Measurements from ENCODE around the gene CIROP.
A peak's percentile ranks its signal among the peaks of the same experiment; 100 is the strongest.

Gene CIROP

DNA sequence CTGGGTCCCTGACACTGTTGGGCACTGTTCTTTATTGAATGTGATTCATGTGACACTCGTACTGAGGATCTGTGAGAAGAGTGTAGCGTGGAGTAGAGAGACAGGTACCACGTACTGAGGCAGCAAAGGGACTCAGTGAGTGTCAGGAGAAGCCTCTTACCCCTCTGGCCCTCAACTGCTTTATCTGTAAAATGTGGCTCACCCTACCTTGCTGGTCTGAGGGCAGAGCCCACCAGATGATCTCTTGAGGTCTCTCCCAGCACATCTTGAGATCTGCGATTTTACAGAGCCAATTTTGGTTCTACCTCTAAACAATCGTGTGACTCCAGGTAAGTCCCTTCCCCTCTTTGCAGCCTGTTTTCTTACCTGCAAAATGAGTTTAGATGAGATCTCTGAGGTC is 11.1 kb upstream of the CIROP start:
- no peak overlapping the region for H3K4me3 ChIP-seq (ENCODE audit: control insufficient read depth, low read depth, low read length)
- DNase-seq (ENCODE audit: low read depth), result no peak
- TF ChIP-seq, protein P1, sequence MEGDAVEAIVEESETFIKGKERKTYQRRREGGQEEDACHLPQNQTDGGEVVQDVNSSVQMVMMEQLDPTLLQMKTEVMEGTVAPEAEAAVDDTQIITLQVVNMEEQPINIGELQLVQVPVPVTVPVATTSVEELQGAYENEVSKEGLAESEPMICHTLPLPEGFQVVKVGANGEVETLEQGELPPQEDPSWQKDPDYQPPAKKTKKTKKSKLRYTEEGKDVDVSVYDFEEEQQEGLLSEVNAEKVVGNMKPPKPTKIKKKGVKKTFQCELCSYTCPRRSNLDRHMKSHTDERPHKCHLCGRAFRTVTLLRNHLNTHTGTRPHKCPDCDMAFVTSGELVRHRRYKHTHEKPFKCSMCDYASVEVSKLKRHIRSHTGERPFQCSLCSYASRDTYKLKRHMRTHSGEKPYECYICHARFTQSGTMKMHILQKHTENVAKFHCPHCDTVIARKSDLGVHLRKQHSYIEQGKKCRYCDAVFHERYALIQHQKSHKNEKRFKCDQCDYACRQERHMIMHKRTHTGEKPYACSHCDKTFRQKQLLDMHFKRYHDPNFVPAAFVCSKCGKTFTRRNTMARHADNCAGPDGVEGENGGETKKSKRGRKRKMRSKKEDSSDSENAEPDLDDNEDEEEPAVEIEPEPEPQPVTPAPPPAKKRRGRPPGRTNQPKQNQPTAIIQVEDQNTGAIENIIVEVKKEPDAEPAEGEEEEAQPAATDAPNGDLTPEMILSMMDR (IDR thresholded peaks at IDR 0.05; ENCODE audit: control insufficient read depth, insufficient read depth, low read depth, low read length, missing control alignments), result no peak

DNA sequence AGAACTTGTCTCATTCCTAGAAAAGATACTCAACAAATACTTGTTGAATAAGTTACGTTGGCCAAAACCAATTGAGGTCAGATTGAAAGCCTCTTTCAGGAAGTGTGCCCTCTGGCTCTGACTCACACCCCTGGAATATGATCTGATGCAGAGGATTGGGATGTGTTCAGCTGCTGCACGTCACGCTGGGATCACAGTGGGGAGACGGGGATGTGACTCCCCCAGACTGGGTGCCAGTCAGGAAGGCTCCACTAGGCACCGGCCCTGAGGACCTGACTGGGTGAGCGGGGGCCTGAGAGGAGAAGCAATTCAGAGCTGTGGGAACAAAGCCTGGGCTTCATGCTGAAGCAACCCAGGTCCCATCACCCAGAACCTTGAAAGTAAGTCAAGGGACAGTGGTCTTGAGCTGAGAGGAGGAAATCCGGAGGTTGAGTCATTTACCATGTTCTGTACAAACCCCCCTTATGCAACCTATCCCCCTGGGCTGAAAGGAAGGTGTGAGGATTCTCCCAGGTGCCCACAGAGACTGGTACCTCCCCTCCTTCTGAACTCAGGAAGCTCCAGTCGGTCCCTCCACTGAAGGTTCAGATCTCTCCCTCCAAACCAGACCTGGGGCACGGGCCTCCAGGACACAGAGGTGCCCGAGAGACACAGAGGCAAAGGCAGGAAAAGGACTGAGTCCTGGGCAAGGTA is 10.4 kb upstream of the CIROP start:
- peak; percentile 96 for DNase-seq (ENCODE audit: low read depth)
- H3K4me3 ChIP-seq (ENCODE audit: control insufficient read depth, low read depth, low read length), result no peak overlapping the region

DNA sequence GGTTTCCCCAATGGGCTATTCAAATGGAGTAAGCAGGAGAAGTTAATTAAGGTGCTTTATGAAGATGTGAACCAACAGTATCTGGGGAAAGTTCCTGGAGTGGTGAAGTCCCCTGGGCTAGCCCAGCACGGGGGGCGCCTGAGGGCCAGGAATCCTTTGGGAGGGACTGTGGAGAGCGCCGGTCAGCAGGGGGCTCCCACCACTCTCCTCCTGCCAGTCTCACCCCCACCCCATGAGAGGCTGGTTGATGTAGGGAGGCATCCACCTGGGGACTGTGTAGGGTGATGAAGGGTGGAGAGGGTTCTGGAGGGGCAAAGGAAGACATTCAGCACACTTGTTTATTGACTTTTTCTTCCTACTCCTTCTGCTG is 9.9 kb upstream of the CIROP start:
- DNase-seq (ENCODE audit: low read depth), result no peak
- no peak overlapping the region for H3K4me3 ChIP-seq (ENCODE audit: control insufficient read depth, low read depth, low read length)
- TF ChIP-seq, protein P1 (IDR thresholded peaks at IDR 0.05; ENCODE audit: control insufficient read depth, insufficient read depth, low read depth, low read length, missing control alignments), result no peak

More for the DNA sequence above, 10.4 kb upstream of the CIROP start:
- TF ChIP-seq, protein P1 (IDR thresholded peaks at IDR 0.05; ENCODE audit: control insufficient read depth, insufficient read depth, low read depth, low read length, missing control alignments), result no peak

DNA sequence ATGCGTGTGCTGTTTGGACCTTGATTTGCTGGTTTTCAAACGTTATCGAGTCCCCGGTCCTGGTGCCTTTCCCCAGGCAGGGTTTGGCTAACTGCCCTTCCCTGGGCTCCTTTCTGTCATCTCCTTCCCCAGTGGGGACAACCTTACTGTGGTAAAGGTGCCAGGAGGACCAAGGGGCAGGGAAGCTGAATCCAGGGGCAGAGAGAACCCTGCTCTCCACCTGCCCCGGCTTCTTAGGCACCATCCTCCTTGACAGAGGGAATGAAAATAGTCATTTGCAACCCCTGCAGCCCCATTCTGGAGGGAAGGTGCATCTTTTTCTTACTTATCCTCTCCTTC is 9.3 kb upstream of the CIROP start:
- no peak overlapping the region for H3K4me3 ChIP-seq (ENCODE audit: control insufficient read depth, low read depth, low read length)
- TF ChIP-seq, protein P1 (IDR thresholded peaks at IDR 0.05; ENCODE audit: control insufficient read depth, insufficient read depth, low read depth, low read length, missing control alignments), result no peak
- no peak for DNase-seq (ENCODE audit: low read depth)

DNA sequence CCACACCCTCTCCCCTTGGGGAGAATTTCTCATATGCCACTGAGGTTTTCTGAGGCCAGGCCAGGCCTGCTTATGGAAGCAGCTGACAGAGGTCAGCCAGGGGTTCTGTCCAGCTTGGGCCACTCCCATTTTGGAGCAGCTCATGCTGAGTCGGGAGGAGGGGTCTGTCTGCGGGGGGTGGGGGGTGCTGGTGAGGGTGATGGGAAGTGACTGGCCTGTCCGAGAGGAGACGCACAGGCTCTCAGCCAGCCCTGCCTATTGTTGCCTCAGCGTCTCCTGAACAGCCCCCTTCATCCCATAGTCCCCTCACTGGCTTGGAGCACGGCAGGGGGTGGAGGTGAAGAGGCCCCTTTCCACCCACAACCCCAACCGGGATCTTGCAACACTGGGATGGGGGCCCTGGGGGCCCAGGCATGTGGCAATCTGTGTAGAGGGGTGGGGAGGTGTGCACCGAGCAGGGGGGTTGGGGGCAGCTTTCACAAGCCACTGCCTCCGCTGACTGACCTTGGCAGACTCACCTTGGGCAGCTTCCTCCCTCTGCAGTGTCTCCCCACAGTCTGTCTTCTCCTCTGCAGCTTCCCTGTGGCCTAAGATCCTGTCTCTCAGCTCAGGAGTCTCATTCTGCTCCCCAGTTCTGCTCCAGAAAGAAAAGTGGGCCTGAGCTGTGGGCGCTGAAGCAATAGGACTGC is 8.8 kb upstream of the CIROP start:
- DNase-seq (ENCODE audit: low read depth), result no peak
- TF ChIP-seq, protein P1 (IDR thresholded peaks at IDR 0.05; ENCODE audit: control insufficient read depth, insufficient read depth, low read depth, low read length, missing control alignments), result no peak
- H3K4me3 ChIP-seq (ENCODE audit: control insufficient read depth, low read depth, low read length), result no peak overlapping the region

DNA sequence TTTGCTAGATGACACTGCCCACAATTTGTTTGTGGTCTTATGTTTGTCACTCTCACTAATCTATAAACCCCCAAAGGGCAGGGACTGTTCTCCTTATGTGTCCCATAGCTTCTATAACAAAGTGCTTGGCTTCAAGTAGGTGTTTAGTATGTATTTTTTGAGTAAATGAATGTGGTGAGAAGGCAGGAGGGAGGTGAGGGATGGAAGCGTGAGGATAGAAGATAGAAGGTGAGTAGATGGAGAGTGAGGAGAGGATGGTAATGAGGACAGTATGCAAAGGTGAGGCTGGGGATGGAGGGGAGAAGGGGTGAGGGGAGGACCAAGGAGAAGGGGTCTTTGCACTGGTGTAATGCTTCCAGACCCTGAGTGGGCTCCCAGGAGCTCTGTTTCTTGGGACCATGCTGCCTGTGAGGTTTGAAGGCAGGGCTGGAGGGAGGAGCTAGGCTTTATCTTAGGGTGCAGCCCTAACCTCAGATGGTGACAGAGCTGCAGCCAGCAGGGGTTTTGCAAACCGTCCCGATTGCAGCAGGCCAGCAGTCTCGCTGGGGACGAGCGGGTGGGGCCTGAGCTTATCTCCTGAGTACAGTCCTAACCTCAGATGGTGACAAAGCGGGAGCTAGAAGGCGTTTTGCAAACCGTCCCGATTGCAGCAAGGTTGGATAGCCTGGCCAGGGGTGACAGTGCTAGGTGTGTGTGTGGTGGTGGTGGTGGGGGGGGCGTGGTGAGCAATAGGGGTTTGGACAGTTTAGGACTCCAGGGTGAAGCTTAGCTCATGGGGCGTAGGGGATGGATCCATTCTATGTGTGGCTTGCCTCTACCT is 7.8 kb upstream of the CIROP start:
- no peak overlapping the region for H3K4me3 ChIP-seq (ENCODE audit: control insufficient read depth, low read depth, low read length)
- DNase-seq (ENCODE audit: low read depth), result no peak
- TF ChIP-seq, protein P1 (IDR thresholded peaks at IDR 0.05; ENCODE audit: control insufficient read depth, insufficient read depth, low read depth, low read length, missing control alignments), result no peak

Measured in AG09309 (cell line).